H1 (cell line): Measurements from ENCODE around the gene USP6. TPM values are rescaled to one million over a fixed set of nuclear protein-coding genes. Genes with fewer than 3 reads are reported as not detected.

Source experiments
- CTCF ChIA-PET: fragments of 300-600 bp; sonication (Branson Sonifier 250); formaldehyde crosslinking; loops from one replicate; lab custom pipeline; 2021; ENCODE audit not compliant: partially characterized antibody; lab: Charles Lee
- POLR2A ChIA-PET: fragments of 300-600 bp; sonication (Branson Sonifier 250); formaldehyde crosslinking; loops from one replicate; lab custom pipeline; 2021; ENCODE audit warnings: inconsistent platforms; ENCODE audit not compliant: partially characterized antibody; lab: Charles Lee
- DNase-seq, 2 experiments: peaks; one replicate each; pipeline versions ENCODE4 v3.0.0 to v3.0.0-alpha.2; 2010 to 2022; ENCODE audit warnings: low spot score in 2 of 2, low read depth in 1 of 2, mixed read lengths in 1 of 2
- FAIRE-seq: peaks from 2 replicates; lab custom pipeline; 2011; peaks lifted over from hg19 to GRCh38; lab: Jason Lieb, UNC
- H2AFZ ChIP-seq: 2 replicates; pipeline ENCODE4 v1.8.1; 2012; ENCODE audit warnings: low read length, inconsistent platforms
- H2AK5ac ChIP-seq: 2 replicates; pipeline ENCODE4 v1.6.1; 2013; ENCODE audit warnings: low read depth, low read length
- H2BK120ac ChIP-seq: replicated peaks from 2 replicates; pipeline ENCODE3; 2013; ENCODE audit warnings: low read depth, low read length, inconsistent platforms
- H2BK12ac ChIP-seq: 2 replicates; pipeline ENCODE4 v1.6.1; 2013; ENCODE audit warnings: low read depth, low read length
- H2BK15ac ChIP-seq: 2 replicates; pipeline ENCODE4 v1.6.1; 2013; ENCODE audit warnings: low read length
- H2BK20ac ChIP-seq: 2 replicates; pipeline ENCODE4 v1.6.1; 2013; ENCODE audit warnings: low read length
- H2BK5ac ChIP-seq: 2 replicates; pipeline ENCODE4 v1.6.1; 2013; ENCODE audit warnings: low read depth, low read length
- H3K14ac ChIP-seq: 2 replicates; pipeline ENCODE4 v1.6.1; 2013; ENCODE audit warnings: inconsistent platforms; ENCODE audit not compliant: insufficient read length
- H3K18ac ChIP-seq: 2 replicates; pipeline ENCODE4 v1.6.1; 2013; ENCODE audit warnings: low read length; ENCODE audit errors: extremely low read depth
- H3K23ac ChIP-seq: 2 replicates; pipeline ENCODE4 v1.6.1; 2013; ENCODE audit warnings: inconsistent platforms; ENCODE audit not compliant: insufficient read length
- H3K23me2 ChIP-seq: 2 replicates; pipeline ENCODE4 v1.6.1; 2013; ENCODE audit warnings: low read depth, low read length
- H3K27ac ChIP-seq: 2 replicates; pipeline ENCODE4 v1.6.1; 2011; ENCODE audit warnings: low read depth, low read length, inconsistent platforms
- H3K27me3 ChIP-seq, 4 experiments: replicated peaks in 1 of 4; 1 replicate in 1 of 4; 2 replicates in 3 of 4; pipeline versions ENCODE4 v1.6.1 to v1.8.1; 2011 to 2013; ENCODE audit warnings: low read length in 3 of 4, mild to moderate bottlenecking in 3 of 4, inconsistent platforms in 2 of 4, mixed read lengths in 2 of 4, moderate library complexity in 1 of 4; ENCODE audit not compliant: control insufficient read depth in 3 of 4, insufficient read depth in 3 of 4; ENCODE audit errors: extremely low read depth in 1 of 4
- H3K36me3 ChIP-seq, 4 experiments: 2 replicates each; pipeline versions ENCODE4 v1.6.1 to v1.8.1; 2011 to 2013; ENCODE audit warnings: mild to moderate bottlenecking in 4 of 4, low read length in 3 of 4, moderate library complexity in 2 of 4, control low read depth in 1 of 4, inconsistent platforms in 1 of 4; ENCODE audit not compliant: insufficient read depth in 4 of 4, control insufficient read depth in 2 of 4
- H3K4ac ChIP-seq: replicated peaks from 2 replicates; pipeline ENCODE3; 2013; ENCODE audit warnings: low read length, low read depth, mixed read lengths, inconsistent platforms; ENCODE audit not compliant: insufficient read length
- H3K4me1 ChIP-seq, 4 experiments: replicated peaks in 1 of 4; 1 replicate in 1 of 4; 2 replicates in 3 of 4; pipeline versions ENCODE4 v1.6.1 to v1.8.1; 2011 to 2013; ENCODE audit warnings: low read length in 3 of 4, inconsistent platforms in 2 of 4, mixed read lengths in 1 of 4; ENCODE audit not compliant: insufficient read depth in 4 of 4, control insufficient read depth in 3 of 4
- H3K4me2 ChIP-seq, 2 experiments: 2 replicates each; pipeline versions ENCODE4 v1.6.1 to v1.8.1; 2011 to 2013; ENCODE audit warnings: low read depth in 2 of 2, low read length in 2 of 2, control low read depth in 1 of 2, inconsistent platforms in 1 of 2, mild to moderate bottlenecking in 1 of 2; ENCODE audit not compliant: insufficient read depth in 1 of 2
- H3K4me3 ChIP-seq, 4 experiments: fragments of 200-600, 300-600 bp in 1 of 4; sonication (generic), shearing (Covaris generic), sonication (Bioruptor Twin) in 1 of 4; 2 replicates each; pipeline versions ENCODE4 v1.5.1 to v1.8.1; 2011 to 2016; ENCODE audit warnings: low read length in 4 of 4, low read depth in 3 of 4, control low read depth in 2 of 4, inconsistent platforms in 2 of 4, mild to moderate bottlenecking in 2 of 4, mixed read lengths in 1 of 4, moderate library complexity in 1 of 4; ENCODE audit not compliant: insufficient read depth in 2 of 4; ENCODE audit errors: extremely low read depth in 1 of 4
- H3K56ac ChIP-seq: replicated peaks from 2 replicates; pipeline ENCODE3; 2013; ENCODE audit warnings: low read depth, mild to moderate bottlenecking, mixed read lengths, low read length, inconsistent platforms; ENCODE audit not compliant: insufficient read length
- H3K79me1 ChIP-seq: 2 replicates; pipeline ENCODE4 v1.6.1; 2013; ENCODE audit warnings: low read depth, low read length, control low read depth
- H3K79me2 ChIP-seq, 2 experiments: 2 replicates each; pipeline versions ENCODE4 v1.6.1 to v1.8.1; 2012 to 2013; ENCODE audit warnings: low read length in 2 of 2, mild to moderate bottlenecking in 2 of 2, inconsistent platforms in 1 of 2; ENCODE audit not compliant: insufficient read depth in 2 of 2, control insufficient read depth in 1 of 2
- H3K9ac ChIP-seq, 4 experiments: replicated peaks in 1 of 4; 1 replicate in 1 of 4; 2 replicates in 3 of 4; pipeline versions ENCODE4 v1.6.1 to v1.8.1; 2011 to 2013; ENCODE audit warnings: low read depth in 3 of 4, low read length in 3 of 4, control low read depth in 2 of 4, mild to moderate bottlenecking in 2 of 4, moderate library complexity in 2 of 4, inconsistent platforms in 1 of 4; ENCODE audit errors: extremely low read depth in 1 of 4
- H3K9me3 ChIP-seq, 2 experiments: 2 replicates each; pipeline versions ENCODE4 v1.6.1 to v1.8.1; 2012 to 2013; ENCODE audit warnings: mild to moderate bottlenecking in 2 of 2, moderate library complexity in 2 of 2, control low read depth in 1 of 2, inconsistent platforms in 1 of 2, low read depth in 1 of 2, low read length in 1 of 2, mixed read lengths in 1 of 2; ENCODE audit not compliant: insufficient read depth in 2 of 2
- H4K20me1 ChIP-seq, 2 experiments: replicated peaks in 1 of 2; 2 replicates each; pipeline versions ENCODE3 to v1.8.1; 2011 to 2013; ENCODE audit warnings: inconsistent platforms in 2 of 2, low read length in 2 of 2, mild to moderate bottlenecking in 1 of 2; ENCODE audit not compliant: insufficient read depth in 2 of 2, control insufficient read depth in 1 of 2
- H4K5ac ChIP-seq: 2 replicates; pipeline ENCODE4 v1.6.1; 2013; ENCODE audit warnings: low read length, low read depth, mixed read lengths, inconsistent platforms; ENCODE audit not compliant: insufficient read length
- H4K8ac ChIP-seq: 2 replicates; pipeline ENCODE4 v1.8.0; 2013; ENCODE audit warnings: mild to moderate bottlenecking, moderate library complexity, low read length, inconsistent platforms; ENCODE audit not compliant: insufficient read depth; ENCODE audit errors: extremely low read depth
- H4K91ac ChIP-seq: replicated peaks from 2 replicates; pipeline ENCODE3; 2013; ENCODE audit warnings: low read length, mixed read lengths, inconsistent platforms; ENCODE audit not compliant: insufficient read length
- KDM4A ChIP-seq: IDR thresholded peaks from one replicate; pipeline ENCODE4 v1.7.1; 2012; ENCODE audit warnings: low read depth, mild to moderate bottlenecking, moderate library complexity, low read length, inconsistent platforms; ENCODE audit not compliant: severe bottlenecking
- SRF ChIP-seq: IDR thresholded peaks from 2 replicates; pipeline ENCODE4 v1.6.1; 2011; ENCODE audit warnings: mild to moderate bottlenecking, low read depth, low read length, moderate library complexity
- TAF1 ChIP-seq: IDR thresholded peaks from 2 replicates; pipeline ENCODE4 v1.6.1; 2011; ENCODE audit warnings: mild to moderate bottlenecking, low read depth, low read length
- TBP ChIP-seq: IDR thresholded peaks from 2 replicates; pipeline ENCODE4 v1.6.1; 2011; ENCODE audit warnings: low read depth, low read length, improper control_type of control experiment
- WGBS, 2 experiments: shearing (Covaris generic) in 1 of 2; methylation state at CpG; one replicate each; pipeline versions ENCODE4 v1.1.6 to v1.1.7; 2013 to 2015; ENCODE audit warnings: low lambda C conversion rate in 2 of 2, mixed read lengths in 2 of 2, inconsistent platforms in 1 of 2, low coverage in 1 of 2, missing lambda C conversion rate in 1 of 2; ENCODE audit not compliant: insufficient replicate concordance in 2 of 2, insufficient coverage in 1 of 2, insufficient read length in 1 of 2; ENCODE audit errors: extremely low coverage in 1 of 2, missing lambda C conversion rate in 1 of 2; 5-methylcytosine and 5-hydroxymethylcytosine counted together
- polyA plus RNA-seq, 7 experiments: library from polyadenylated mRNA; depleted of rRNA in 3 of 7; stranded (reverse) in 5 of 7; unstranded in 2 of 7; fragments of >200 nt in 5 of 7; fragments of 200-250 nt in 2 of 7; gene quantifications; 1 replicate in 5 of 7; 2 replicates in 1 of 7; 4 replicates in 1 of 7; pipeline versions ENCODE4 v1.2.1 to v1.2.3, GENCODE V29; 2011 to 2013; ENCODE audit warnings: missing spikeins in 2 of 7, mixed read lengths in 2 of 7
- total RNA-seq: library from RNA; stranded (reverse); fragmentation: NEBNext Ultra II Directional; extraction: Animal tissue kit (Norgen Biotek cat#: 25700); gene quantifications from 2 replicates; pipeline ENCODE4 v1.2.1, GENCODE V29; 2021
- TF ChIP-seq, protein P1 (sequence below): IDR thresholded peaks from 2 replicates; pipeline ENCODE4 v1.6.1; 2011; ENCODE audit warnings: low read depth, mild to moderate bottlenecking, low read length; ENCODE audit not compliant: insufficient read depth

Gene USP6
- total and polyA plus RNA-seq, 2 of the 8 experiments (the other 6 are each of a cell fraction or from before 2014, with no cell fraction given) = 0.08 to 0.32 TPM

DNA sequence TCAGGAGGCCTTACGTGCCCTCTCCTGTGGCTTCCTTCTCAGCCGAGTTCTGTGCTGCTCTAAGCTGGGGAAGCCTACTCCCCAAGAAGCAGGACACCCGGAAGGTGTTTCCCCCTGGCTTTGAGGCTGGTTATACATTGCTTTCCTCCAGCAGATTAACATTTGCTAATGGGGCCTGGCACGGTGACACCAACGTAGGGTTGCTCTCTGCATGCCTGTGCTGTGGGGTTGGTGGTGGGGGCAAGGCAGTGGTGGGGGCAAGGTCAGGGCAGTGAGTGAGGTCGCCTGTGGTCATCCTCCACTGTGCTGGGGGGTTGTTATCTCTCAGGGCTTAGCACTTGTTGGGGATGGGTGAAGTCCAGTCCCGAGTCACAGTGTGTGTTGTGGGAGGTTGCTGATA is 4.2 kb downstream of the USP6 start:
- WGBS, 2 experiments = 83% methylated on average over 5 of the region's 7 CpGs; no CpG with 5 or more reads in 1 of the 2 experiments
- H2BK15ac ChIP-seq = no peak overlapping the region
- no peaks in the 10 kb centered on the region for H3K36me3 ChIP-seq
- CTCF ChIA-PET = no interaction called here
- no peak overlapping the region for H4K91ac ChIP-seq
- H3K4ac ChIP-seq = no peak overlapping the region
- H3K79me2 ChIP-seq = no peaks in the 10 kb centered on the region
- peaks cover 0 to 3% of the 10 kb centered on the region in 2 experiments; a peak in 1 of 4 replicates for H3K9me3 ChIP-seq
- DNase-seq = no peak
- H2BK120ac ChIP-seq = no peak overlapping the region
- peaks cover 0 to 2% of the 10 kb centered on the region in 2 experiments for H4K20me1 ChIP-seq
- no peak overlapping the region for H3K56ac ChIP-seq
- no peak overlapping the region for H3K4me2 ChIP-seq
- H3K27ac ChIP-seq = no peak overlapping the region
- no peak overlapping the region for H2AFZ ChIP-seq
- no peak overlapping the region for H3K23ac ChIP-seq
- H3K79me1 ChIP-seq = no peaks in the 10 kb centered on the region; the same call in 1 of the 2 replicates
- H2BK12ac ChIP-seq = no peak overlapping the region
- no peak overlapping the region for H2BK5ac ChIP-seq
- H3K9ac ChIP-seq = no peak overlapping the region
- H3K14ac ChIP-seq = no peak overlapping the region
- no peak overlapping the region for H3K18ac ChIP-seq
- H3K23me2 ChIP-seq = peaks cover 5% of the 10 kb centered on the region; the same call in 1 of the 2 replicates
- no peak overlapping the region for H4K5ac ChIP-seq
- no peak overlapping the region for H2AK5ac ChIP-seq
- POLR2A ChIA-PET = interaction anchor here (1.4 to 4.2 kb wide), 2 partner anchors 9 to 172 kb away, joined by 4 to 28 read pairs; partner anchors contain the start of genes PFN1 and ZNF232
- no peak overlapping the region for H2BK20ac ChIP-seq
- H3K4me1 ChIP-seq = peaks cover 0 to 5% (median 2%) of the 10 kb centered on the region in 4 experiments; a peak in 3 of 7 replicates
- H4K8ac ChIP-seq = no peak overlapping the region
- no peak overlapping the region for H3K4me3 ChIP-seq
- no peak for FAIRE-seq
- peaks cover 0 to 26% (median 15%) of the 10 kb centered on the region in 4 experiments; a peak in 6 of 7 replicates for H3K27me3 ChIP-seq
- TF ChIP-seq SRF (no peak), TBP (no peak), KDM4A (no peak), TAF1 (no peak)
- TF ChIP-seq, protein P1, sequence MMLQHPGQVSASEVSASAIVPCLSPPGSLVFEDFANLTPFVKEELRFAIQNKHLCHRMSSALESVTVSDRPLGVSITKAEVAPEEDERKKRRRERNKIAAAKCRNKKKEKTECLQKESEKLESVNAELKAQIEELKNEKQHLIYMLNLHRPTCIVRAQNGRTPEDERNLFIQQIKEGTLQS = no peak
